HG03460 (cell line): ENCODE data around the gene SPRYD3.
"Not testable (repeated sequence)": the region's sequence is repeated elsewhere in the genome, so short reads cannot be mapped to it uniquely, and the experiment has no call there.

ENCODE experiments used
- ATAC-seq: cut with Tn5 transposase; IDR thresholded peaks from one replicate; pipeline ENCODE4 v1.9.1; 2021; ENCODE audit not compliant: unreplicated experiment

The SPRYD3 gene, protein sequence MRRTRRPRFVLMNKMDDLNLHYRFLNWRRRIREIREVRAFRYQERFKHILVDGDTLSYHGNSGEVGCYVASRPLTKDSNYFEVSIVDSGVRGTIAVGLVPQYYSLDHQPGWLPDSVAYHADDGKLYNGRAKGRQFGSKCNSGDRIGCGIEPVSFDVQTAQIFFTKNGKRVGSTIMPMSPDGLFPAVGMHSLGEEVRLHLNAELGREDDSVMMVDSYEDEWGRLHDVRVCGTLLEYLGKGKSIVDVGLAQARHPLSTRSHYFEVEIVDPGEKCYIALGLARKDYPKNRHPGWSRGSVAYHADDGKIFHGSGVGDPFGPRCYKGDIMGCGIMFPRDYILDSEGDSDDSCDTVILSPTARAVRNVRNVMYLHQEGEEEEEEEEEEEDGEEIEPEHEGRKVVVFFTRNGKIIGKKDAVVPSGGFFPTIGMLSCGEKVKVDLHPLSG

DNA sequence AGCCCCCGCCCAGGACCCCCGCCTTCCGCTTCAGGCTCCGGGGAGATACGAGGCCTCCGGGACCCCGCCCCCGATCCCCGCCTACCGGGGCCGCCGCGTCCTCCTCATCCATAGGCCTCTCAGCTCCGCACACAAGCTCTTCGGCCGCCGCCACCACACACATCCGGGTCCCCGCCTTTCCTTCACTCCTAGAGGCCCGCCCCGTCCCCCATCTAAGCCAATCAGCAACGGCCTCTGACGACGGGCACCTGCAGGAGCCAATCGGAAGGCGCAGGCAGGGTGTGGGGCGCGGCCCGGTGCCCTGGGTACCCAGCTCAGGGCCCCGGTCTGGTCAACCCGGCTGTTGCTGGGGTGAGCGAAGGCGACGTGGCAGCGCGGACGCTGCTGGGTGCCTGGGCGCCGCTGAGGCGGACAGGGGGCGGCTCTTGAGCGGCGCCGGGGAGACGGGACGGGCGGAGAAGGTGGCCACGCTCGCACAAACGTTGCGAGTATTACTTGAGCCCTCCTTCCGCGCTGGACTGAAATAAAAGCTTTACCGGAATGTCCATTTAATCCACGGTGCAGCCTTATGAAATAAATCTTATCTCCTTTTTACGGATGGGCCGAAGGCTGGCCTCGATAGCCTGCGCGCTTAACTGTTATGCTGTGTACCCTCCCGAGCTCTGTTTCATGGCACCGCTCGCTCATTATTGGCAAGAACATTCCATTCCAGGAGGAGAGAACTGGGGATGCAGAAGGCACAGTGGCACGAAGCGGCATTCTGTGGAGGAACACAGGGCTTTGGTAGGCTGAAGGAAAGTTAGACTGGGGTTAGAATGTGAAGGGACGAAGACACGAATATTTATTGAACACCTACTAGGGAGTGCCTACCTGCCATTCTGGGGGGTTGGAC, at the start of gene SPRYD3:
TSS of gene SPRYD3 (minus strand) at position 165 of the 892 bp plus-strand sequence. CDS start at position 108, 57 bp downstream.
- ATAC-seq: peak; percentile 98

DNA sequence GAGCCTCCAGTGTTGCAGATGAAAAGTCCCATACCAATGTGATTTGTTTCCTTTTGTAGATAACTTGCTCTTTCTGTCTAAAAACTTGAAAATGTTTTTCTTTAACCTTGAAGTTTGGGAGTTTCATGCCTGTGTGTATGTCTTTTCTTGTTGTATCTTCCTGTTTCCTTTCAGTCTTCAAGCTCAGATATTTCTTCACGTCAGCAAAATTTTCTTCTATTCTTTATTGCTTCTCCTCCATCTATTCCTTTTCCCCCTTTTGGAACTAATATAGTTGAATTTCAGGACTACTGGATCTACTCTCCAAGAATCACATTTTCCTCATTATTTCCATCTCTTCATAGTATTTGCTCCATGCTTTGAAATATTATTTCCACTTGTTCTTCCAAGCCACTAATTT, 48.0 kb upstream of the SPRYD3 start:
- no peak for ATAC-seq

DNA sequence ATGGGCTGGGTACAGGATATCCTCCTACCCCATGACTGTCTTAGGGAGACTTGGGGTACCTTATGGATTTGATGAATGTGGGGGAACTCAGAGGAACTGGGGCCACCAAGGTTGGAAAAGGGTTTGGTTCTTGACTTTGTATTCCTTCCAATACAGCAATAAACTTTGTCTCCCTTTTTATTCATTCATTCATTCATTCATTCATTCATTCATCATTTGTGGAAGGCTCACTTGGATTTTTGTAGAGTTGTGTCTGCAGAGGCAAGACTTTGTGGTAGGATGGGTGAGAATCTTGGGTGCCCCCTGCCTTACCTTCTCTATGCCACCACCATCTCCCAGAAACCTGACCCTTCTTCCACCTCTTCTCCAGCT, 45.1 kb upstream of the SPRYD3 start:
- no peak for ATAC-seq

DNA sequence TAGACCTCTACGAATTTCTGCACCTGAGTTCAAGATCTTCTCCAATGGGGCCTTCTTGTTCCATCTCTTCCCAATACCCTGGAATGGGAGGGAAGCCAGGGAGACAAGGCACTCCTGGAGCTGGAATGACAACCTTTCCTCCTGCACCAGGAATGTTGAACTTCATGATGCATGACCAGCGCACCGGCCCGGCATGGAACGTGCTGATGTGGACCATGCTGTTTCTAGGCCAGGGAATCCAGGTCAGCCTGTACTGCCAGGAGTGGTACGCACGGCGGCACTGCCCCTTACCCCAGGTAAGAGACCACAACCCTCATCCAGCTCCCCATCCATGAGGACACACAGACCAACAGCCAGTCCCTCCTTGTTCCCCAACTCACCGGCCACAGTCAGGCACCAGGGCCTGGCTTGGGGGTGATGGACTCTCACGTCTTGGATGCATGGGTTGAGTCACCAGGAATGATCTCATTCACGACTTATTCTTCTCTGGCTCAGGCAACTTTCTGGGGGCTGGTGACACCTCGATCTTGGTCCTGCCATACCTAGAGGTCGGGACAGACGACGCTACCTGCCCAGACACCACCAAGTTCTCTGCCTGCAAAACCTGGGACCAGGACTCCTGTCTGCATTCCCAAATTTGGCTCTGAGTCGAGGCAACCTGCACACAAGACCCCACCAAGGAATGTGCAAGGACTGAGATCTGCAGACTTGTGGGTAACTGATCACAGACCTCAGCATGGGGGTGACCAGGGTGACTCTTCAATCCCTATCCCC, 44.6 kb upstream of the SPRYD3 start:
- no peak for ATAC-seq

DNA sequence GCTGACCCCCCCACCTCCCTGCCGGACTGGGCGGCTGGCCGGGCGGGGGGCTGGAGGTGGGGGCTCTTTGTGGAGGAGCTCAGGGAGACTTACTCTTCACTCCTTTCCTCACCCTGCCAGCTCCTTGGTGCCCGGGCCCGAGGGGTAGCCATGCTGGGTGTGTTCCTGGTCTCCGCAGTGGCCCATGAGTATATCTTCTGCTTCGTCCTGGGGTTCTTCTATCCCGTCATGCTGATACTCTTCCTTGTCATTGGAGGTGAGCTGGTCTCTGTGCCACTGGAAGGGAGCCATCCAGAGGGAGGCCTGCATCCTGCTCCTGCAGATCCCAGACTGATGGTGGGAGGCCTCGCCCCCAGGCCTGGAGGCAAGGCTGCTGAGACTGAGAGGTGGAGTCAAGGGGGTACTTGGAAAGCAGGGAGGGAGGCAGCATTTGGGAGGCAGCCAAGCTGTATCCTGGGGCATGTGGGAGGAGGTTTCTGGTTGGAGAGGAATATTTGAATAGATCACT, 43.8 kb upstream of the SPRYD3 start:
- no peak for ATAC-seq

DNA sequence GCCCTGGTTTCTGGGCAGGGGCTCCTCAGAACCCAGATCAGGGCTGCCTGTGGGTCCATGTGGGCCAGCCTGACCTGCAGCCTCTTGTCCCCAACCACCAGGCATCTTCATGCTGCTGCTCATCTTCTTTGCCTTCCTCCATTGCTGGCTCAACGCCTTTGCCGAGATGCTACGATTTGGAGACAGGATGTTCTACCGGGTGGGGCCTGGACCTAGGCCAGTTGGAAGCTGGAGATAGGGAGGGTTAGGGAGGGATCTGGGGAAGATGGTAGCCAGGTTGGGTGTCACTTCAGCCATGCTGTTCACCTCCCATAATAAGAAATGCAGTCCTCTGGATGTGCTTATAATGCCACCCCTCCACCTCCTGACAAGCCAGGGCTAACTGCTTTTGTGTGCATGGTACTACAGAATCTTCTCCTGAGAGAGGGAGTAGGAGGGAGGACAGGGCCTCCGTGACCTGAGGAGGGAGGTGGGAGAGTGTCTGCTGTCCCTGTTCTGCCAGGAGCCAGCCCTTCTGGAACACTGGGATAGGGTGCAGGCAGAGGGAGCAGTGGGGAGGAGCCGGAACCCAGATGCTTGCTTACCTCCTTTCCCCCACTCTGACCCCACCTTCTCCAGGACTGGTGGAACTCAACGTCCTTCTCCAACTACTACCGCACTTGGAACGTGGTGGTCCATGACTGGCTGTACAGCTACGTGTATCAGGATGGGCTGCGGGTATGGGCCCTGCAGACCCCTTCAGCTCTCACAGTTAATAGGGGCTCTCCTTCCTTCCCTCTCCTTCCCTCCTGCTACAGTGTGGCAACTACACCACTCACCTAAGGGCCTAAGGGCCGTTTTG, 41.7 kb upstream of the SPRYD3 start:
- ATAC-seq: no peak

DNA sequence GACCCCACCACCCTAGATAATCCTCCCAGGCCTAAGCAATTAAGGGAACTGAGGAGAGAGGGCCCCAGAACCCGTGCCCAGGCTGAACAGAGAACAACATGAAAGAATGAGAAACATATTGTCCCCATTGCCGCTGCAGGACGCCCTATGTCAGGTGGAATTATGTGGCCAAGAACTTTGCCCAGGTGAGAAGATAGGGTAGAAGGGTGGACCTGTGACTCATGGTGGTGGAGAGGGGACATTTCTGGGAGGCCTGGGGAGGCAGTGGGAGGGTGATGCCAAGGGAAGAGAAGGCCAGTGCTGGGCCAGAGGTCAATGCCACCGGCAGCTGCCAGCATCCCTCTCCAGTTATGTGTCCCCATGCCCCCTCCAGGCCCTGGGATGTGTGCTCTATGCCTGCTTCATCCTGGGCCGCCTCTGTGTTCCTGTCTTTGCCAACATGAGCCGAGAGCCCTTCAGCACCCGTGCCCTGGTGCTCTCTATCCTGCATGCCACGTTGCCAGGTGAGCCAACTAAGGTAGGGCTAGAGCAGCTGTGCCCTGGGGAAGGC, 39.6 kb upstream of the SPRYD3 start:
- no peak for ATAC-seq

DNA sequence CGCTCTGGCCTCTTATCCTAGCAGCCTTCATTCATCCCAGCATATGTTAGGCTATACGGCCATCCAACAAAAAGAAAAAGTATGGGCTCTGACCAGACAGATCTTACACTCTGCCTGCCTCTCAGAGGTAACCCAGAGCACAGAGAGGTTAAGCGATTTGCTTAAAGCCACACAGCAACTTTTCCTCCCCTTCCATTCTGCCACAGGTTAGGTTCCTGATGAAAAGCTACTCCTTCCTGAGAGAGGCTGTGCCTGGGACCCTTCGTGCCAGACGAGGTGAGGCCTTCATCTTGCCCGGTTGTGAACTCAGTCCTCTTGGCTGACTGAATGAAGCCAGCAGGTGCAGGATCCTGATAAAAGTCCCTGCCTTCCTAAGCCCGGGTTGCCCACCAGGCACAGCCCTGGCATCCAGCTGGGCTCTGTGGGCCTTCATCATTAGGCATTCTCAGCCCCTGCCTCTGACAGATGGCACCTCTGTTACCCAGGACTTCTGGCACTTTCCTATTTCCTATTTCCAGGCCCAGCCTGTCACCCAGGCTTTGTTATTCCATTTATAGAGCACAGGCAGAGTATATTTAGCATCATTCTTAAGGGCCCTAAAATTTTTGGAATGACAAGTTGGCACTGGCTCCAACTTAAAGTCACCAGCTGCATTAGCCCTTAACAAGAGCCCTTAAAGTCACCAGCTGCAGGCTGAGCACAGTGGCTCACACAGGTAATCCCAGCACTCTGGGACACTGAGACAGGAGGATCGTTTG, 36.9 kb upstream of the SPRYD3 start:
- ATAC-seq: no peak

DNA sequence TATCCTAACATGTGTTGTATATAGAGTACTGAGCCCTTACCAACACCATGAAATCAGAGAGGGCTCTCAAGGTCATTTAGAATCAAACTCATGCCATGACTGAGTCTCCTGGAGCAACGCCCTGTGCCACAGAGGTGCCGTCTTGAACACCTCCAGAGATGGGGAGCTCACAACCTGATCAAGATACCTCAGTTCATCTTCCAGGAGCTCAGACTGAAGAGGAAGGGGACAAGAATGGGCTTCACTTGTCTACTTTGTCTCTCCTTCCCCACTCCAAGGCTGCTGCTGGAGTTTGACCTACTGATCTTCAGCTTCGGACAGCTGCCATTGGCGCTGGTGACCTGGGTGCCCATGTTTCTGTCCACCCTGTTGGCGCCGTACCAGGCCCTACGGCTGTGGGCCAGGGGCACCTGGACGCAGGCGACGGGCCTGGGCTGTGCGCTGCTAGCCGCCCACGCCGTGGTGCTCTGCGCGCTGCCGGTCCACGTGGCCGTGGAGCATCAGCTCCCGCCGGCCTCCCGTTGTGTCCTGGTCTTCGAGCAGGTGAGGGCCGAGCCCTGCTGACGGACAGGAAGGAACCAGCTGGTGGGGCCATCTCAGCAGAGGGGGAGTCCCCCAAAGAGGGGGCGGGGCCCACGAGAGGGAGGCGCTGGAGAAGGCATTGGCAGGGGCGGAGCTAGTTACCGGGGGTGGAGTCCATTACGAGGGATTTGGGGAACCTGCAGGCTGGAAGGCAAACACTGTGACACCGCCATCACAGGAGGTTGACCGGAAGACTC, 36.1 kb upstream of the SPRYD3 start:
- ATAC-seq: no peak

DNA sequence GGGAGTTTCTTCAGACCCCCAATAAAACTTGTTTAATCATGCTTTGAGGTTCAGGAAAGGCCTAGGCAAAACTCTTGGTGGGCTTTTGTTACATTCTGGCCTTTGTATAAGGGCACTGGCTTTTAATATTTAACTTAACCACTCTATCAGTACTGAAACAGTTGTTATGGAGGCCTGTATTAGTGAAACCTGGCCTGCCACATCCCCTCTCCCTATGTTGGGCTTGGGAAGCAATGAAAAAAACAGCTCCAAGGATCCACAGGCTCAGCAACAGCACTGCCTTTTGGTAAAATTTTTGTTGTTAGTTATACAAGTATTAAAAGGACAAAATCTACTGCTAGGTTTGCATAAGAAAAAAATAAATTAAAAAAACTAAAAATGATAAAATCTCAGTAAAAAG, 34.8 kb upstream of the SPRYD3 start:
- ATAC-seq: no peak

DNA sequence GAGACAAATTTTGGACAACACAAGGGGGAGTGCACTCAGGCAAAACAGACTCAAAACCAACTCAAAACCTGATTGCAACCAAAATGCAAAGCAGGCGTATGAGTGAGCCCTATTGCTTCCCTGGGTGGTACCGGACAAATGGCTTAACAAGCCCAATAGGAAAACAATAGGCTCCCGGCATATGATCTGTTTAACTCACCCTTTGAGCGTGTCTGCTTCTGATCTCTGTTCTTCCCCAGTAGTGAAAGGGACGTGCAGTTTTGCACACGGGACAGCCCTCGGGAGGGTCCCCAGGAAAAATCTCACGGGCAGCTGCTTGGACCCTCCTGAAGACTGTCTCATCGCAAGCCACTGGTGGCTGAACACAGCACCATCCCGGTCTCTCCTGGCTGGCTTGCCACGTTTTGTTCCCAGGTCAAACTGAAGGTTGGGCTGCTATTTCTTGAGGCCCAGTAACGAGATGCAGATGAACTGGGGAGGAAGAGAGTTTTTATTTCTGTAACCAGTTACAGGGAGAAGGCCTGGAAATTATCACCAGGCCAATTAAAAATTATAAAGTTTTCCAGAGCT, 34.0 kb upstream of the SPRYD3 start:
- no peak for ATAC-seq

DNA sequence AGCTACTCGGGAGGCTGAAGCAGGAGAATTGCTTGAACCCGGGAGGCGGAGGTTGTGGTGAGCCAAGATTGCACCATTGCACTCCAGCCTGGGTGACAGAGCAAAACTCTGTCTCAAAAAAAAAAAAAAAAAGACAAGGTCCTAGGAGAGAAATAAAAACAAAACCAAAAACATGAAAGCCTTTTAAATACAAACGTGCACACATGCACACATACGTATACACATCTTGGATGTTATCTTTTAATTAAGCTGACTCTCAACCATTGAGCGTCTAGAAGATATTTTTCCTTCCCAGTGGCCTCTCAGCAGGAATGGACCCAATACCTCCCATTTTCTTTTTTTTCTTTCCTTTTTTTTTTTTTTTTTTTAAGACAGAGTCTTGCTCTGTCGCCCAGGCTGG, 33.2 kb upstream of the SPRYD3 start:
- ATAC-seq: not testable (repeated sequence)

DNA sequence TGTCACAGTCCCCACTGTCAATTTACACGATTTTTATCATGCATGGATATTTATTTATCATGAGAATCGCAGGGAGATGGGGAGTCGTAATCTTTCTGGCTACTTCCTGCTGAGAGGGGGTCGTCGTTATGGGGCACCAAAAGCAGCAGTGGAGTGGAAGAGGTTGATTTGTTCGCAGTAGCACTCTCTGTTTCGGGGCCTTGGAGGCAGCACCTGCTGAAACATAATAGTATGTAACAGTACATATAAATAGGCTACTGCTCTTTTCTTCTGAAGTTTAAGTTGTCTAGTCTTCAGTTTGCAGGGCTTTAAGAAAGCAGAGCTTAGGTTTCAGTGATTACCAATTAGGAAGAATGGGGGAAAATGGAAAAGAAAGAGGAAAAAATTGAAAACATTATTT, 27.9 kb upstream of the SPRYD3 start:
- ATAC-seq: no peak

DNA sequence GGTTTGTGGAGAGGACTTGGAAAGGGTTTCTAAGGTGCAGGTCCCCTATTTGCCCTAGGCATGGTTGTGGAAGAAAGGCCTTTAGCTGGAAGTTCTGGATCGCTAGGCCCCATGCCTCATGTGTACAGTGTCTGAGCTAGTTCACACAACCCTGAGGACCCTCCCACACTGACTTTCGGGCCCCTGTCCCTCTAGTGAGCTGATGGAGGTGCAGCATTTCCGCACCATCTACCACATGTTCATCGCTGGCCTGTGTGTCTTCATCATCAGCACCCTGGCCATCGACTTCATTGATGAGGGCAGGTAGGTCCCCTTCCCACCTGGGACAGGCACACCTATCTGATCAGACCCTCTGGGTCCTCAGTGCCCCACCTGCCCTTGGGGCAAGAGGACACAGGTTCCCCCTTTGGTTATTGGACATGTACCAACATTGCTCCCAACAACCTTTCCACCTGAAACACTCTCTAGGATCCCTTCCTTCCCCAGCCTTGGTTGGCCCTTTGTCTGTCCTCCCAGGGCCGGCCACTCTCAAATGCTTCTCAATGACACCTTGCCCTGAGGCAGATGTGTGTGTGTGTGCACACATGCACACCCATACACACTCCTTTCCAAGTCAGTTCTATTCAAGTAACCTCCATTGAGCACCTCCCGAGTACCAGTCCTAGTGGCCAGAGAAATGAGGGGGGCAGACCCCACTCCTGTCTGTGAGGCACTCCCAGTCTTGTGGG, 26.7 kb upstream of the SPRYD3 start:
- no peak for ATAC-seq

DNA sequence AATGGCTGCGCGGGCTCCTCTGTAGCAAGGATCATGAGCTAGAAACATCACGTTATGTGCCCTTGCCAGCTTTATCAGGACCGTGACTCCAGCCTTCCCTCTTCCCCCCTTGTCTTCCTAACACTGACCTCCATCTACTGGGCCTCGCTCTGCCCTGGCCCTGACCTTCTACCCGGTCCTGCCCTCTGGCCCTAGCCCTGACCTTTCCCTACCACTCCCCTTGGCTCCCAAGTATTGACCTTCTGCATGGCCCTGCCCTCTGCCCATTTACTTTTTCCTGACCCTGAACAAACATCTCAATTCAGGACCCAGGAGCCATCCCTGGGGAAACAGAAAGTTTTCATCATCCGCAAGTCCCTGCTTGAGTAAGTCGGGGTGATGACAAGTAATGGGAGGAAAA, 26.1 kb upstream of the SPRYD3 start:
- no peak for ATAC-seq

DNA sequence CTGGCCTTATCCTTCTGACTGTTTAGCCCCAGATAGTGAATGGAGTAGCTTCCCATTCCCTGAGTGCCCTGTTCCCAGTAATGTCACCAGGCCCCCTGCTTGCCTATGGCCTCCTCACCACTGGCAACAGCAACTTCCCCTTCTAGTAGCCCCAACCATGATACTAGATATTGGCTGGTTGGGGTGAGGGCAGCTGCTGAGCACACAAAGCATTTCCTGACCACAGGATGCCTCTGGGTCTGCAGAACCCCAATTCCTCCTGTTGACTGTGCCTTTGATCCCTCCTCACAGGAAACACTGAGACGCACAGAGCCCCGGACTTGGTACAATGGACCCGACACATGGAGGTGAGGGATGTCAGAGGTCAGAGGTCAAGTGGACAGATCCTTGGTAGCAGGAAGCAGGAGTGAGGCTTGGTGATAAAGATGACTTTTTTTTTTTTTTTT, 24.7 kb upstream of the SPRYD3 start:
- no peak for ATAC-seq
